ENCODE results near the gene SQSTM1. TPM values are rescaled to one million over a fixed set of nuclear protein-coding genes. Genes with fewer than 3 reads are reported as not detected.

SQSTM1 gene
- total RNA-seq, 1 experiment from 2014 or later = 612 TPM

- CTCF ChIA-PET = interaction anchor here (0.9 to 2.4 kb wide), 3 partner anchors 9 to 56 kb away, joined by 3 to 16 read pairs (median 4); no protein-coding TSS in a partner anchor
- Mint-ChIP-seq H3K9me3 (ENCODE audit: unreplicated experiment) (no peaks in the 10 kb centered on the region), H3K27me3 (ENCODE audit: insufficient read depth, unreplicated experiment) (no peaks in the 10 kb centered on the region), H3K4me3 (ENCODE audit: unreplicated experiment) (peak overlapping the region; percentile 94), H3K4me1 (ENCODE audit: insufficient read depth, unreplicated experiment) (peaks cover 39% of the 10 kb centered on the region), H3K36me3 (ENCODE audit: insufficient read depth, unreplicated experiment) (peaks cover 50% of the 10 kb centered on the region), H3K27ac (ENCODE audit: low read depth, unreplicated experiment) (peak overlapping the region; percentile 98)
- POLR2A ChIA-PET = interaction anchor here (0.6 to 4.0 kb wide), 18 partner anchors 8 to 472 kb away, joined by 3 to 134 read pairs (median 8); partner anchors contain the start of genes CANX, HNRNPH1, MAML1 and MGAT4B
- peak; percentile 99 for DNase-seq (ENCODE audit: unreplicated experiment)
- no TSS peak for BruUV-seq (replicated peaks)
- intact Hi-C loops (cut with micrococcal nuclease) = no loop called here
- no peak for TF ChIP-seq CTCF (IDR thresholded peaks at IDR 0.05; ENCODE audit: unreplicated experiment)
These were observed 1.9 kb upstream of the SQSTM1 start for GRCh38 chr5:179818746-179819295.

GRCh38 chr5:179819296-179820126 is 1.2 kb upstream of the SQSTM1 start:
- peak overlapping the region; percentile 98 for H3K27ac Mint-ChIP-seq (ENCODE audit: low read depth, unreplicated experiment)
- H3K9me3 Mint-ChIP-seq (ENCODE audit: unreplicated experiment) = no peaks in the 10 kb centered on the region
- TF ChIP-seq CTCF (IDR thresholded peaks at IDR 0.05; ENCODE audit: unreplicated experiment) = no peak
- peak overlapping the region; percentile 94 for H3K4me3 Mint-ChIP-seq (ENCODE audit: unreplicated experiment)
- POLR2A ChIA-PET = interaction anchor here (0.9 to 4.0 kb wide), 26 partner anchors 8 to 260 kb away, joined by 3 to 134 read pairs (median 7); partner anchors contain the start of genes CANX, HNRNPH1, MAML1 and MGAT4B
- H3K36me3 Mint-ChIP-seq (ENCODE audit: insufficient read depth, unreplicated experiment) = peaks cover 57% of the 10 kb centered on the region
- H3K27me3 Mint-ChIP-seq (ENCODE audit: insufficient read depth, unreplicated experiment) = no peaks in the 10 kb centered on the region
- BruUV-seq (replicated peaks) = no TSS peak
- DNase-seq (ENCODE audit: unreplicated experiment) = peak; percentile 88
- peaks cover 40% of the 10 kb centered on the region for H3K4me1 Mint-ChIP-seq (ENCODE audit: insufficient read depth, unreplicated experiment)
- intact Hi-C loops (cut with micrococcal nuclease) = loop anchor here (2.0 kb wide), 1 partner anchor 39 kb away; the partner anchor contains the start of gene MRNIP
- CTCF ChIA-PET = interaction anchor here (0.9 to 2.4 kb wide), 4 partner anchors 10 to 57 kb away, joined by 3 to 16 read pairs (median 4); no protein-coding TSS in a partner anchor

- H3K36me3 Mint-ChIP-seq (ENCODE audit: insufficient read depth, unreplicated experiment) = peaks cover 59% of the 10 kb centered on the region
- peaks cover 45% of the 10 kb centered on the region for H3K4me1 Mint-ChIP-seq (ENCODE audit: insufficient read depth, unreplicated experiment)
- ChIA-PET POLR2A (interaction anchor here (0.7 to 4.0 kb wide), 26 partner anchors 9 to 261 kb away, joined by 3 to 134 read pairs (median 6); partner anchors contain the start of genes CANX, HNRNPH1, MAML1 and MGAT4B), CTCF (interaction anchor here (1.5 to 2.4 kb wide), 2 partner anchors 23 to 57 kb away, joined by 4 to 16 read pairs; no protein-coding TSS in a partner anchor)
- DNase-seq (ENCODE audit: unreplicated experiment) = no peak
- TF ChIP-seq CTCF (IDR thresholded peaks at IDR 0.05; ENCODE audit: unreplicated experiment) = no peak
- intact Hi-C loops (cut with micrococcal nuclease) = loop anchor here (2.0 kb wide), 1 partner anchor 39 kb away; the partner anchor contains the start of gene MRNIP
- H3K9me3 Mint-ChIP-seq (ENCODE audit: unreplicated experiment) = no peaks in the 10 kb centered on the region
- H3K27ac Mint-ChIP-seq (ENCODE audit: low read depth, unreplicated experiment) = peak overlapping the region; percentile 98
- H3K27me3 Mint-ChIP-seq (ENCODE audit: insufficient read depth, unreplicated experiment) = no peaks in the 10 kb centered on the region
- TSS peak; percentile 57 for BruUV-seq (replicated peaks)
- H3K4me3 Mint-ChIP-seq (ENCODE audit: unreplicated experiment) = peak overlapping the region; percentile 94
These were observed 600 bp upstream of the SQSTM1 start for GRCh38 chr5:179820127-179820482.

Data from MCF 10A (cell line).